CD4-positive, alpha-beta T cell treated with Interferon gamma for 1 hour (primary cell): ENCODE data around the gene MTRFR.
A peak's percentile ranks its signal among the peaks of the same experiment; 100 is the strongest.
"Not testable (repeated sequence)": the region's sequence is repeated elsewhere in the genome, so short reads cannot be mapped to it uniquely, and the experiment has no call there.

ENCODE experiments used
- DNase-seq: peaks from one replicate; pipeline ENCODE4 v3.0.0-alpha.2; 2020

The MTRFR gene

DNA sequence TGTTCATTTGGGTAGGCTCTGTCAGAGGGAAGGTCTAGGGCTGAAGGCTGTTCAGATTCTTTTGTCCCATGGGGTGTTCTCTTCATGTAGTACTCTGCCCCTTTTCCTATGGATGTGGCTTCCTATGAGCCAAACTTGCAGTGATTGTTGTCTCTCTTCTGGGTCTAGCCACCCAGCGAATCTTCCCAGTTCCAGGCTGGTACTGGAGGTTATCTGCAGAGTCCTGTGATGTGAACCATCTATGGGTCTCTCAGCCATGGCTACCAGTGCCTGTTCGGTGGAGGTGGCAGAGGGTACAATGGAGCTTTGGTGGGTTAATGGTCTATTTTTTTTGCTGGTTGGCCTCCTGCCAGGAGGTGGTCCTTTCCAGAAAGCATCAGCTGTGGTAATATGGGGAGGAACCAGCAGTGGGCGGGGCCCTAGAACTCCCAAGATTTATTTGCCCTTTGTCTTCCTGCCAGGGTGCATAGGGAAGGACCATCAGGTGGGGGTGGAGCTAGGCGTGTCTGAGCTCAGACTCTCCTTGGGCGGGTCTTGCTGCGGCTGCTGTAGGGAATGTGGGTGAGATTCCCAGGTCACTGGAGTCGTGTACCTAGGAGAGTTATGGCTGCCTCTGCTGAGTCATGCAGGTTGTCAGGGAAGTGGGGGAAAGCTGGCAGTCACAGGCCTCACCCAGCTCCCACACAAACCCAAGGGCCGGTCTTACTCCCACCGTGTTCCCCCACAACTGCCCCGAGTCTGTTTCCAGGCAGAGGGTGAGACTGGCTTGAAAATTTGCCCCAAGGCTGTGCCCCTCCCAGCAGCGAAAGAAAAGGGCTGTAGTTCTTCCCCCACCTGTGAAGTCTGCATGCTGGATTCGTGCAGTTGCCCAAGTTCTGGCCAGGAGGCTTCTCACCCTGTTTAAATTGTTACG is 17.5 kb downstream of the MTRFR start:
- DNase-seq: no peak

GRCh38 chr12:123251403-123252076 is 18.3 kb downstream of the MTRFR start:
- no peak for DNase-seq

GRCh38 chr12:123252365-123252764 is 19.1 kb downstream of the MTRFR start:
- DNase-seq: not testable (repeated sequence)

DNA sequence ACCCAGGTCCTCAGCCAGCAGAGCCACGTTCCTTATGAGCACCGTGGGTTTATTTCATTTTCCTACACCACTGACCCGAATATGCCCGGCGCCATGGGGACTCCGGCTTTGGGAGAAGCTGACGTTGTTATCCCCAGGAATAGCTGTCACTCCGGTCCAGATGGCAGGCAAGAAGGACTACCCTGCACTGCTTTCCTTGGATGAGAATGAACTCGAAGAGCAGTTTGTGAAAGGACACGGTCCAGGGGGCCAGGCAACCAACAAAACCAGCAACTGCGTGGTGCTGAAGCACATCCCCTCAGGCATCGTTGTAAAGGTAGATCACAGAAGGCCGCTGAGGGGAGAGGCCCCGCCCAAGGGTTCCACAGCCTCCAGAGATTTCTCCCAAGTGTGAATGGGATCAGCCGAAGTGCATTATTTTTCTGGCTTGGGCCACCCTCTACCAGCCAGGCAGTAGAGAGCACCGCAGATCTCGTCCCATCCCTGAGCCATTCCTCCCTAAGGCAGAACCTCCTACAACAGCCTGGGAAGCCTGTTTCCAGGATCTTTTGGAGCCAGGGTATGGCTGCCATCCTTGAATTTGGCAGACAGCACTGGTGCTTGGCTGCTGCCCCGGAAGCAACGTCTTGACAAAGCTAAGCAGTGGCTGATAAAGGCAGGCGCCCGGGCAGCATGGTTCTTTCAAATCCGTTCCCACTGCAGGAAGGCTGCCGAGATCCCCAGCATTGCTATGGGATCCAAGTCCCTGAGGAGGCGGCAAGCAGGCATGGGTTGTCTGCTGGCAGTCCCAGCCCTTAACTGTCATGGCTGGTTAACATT is 20.6 kb downstream of the MTRFR start:
- DNase-seq: no peak

DNA sequence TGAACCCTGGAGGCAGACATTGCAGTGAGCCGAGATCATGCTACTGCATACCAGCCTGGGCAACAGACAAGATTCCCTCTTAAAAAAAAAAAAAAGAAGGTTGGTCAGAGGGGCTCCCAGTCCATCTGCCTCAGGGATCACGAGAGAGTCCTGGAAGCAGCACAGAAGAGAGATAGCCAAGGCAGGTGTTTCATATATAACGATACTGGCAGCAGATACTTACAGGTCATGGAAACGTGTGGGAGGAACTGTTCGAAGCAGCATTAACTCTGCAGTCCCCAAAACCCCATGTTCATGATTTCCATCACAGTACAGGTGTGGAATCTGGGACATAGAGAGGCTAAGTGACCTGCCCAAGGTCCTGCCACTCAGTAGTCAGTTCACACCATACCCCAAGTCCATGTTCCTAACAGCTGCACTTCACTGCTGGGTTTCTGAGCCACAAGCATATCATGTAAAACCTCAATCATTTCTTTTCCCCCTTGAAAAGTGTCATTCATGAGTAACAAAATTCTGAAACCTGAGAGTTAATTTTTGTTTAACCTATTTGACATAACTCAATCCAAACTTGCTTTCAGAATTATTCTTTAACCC is 21.7 kb downstream of the MTRFR start:
- no peak for DNase-seq

- no peak for DNase-seq
Observed at GRCh38 chr12:123258593-123258992, 25.4 kb downstream of the MTRFR start.

GRCh38 chr12:123260081-123260480 is 26.8 kb downstream of the MTRFR start:
- no peak for DNase-seq

- no peak for DNase-seq
Observed at GRCh38 chr12:123261196-123261595, 28.0 kb downstream of the MTRFR start.

GRCh38 chr12:123263196-123263817 is 30.1 kb downstream of the MTRFR start:
- DNase-seq: no peak

- DNase-seq: no peak
Observed at GRCh38 chr12:123264642-123265041, 31.4 kb downstream of the MTRFR start.

DNA sequence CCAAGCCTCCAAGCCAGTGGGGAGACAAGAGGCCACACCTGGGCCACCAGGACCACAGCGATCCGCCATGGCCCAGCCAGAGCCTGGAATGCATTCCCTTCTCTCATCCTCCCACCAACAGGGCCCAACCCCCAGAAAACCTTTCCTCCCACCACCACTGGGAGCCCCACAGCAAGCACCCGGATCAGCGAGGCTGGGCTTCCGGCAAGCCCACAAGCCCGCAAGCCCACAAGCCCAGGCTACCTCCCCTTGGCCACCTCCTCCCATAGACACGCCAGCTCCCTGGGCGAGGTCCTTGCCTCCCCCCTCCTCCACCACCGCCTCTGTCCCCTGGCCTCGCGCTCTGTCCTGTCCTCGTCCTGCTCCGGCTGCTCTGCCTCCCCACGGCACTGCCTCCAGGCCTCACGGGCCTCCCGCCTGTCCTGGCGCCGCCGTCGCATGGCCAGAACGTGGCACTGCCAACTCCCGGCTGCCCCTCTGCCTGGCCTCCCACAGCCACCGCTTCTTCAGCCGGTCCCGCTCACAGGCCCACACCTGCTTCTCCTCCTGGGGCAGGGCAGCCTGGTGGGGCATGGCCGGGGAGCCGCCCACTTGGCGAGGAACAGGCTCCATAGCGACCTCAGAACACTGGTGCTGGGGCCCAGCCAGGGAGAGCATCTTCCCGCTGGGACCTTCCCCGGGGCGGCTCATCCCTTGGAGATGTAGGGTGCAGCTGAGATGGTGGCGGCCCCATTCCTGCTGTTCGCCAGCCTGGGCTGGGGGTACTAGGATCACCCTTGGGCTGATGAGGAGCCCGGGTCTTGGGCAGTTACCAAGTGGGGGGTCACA is 32.8 kb downstream of the MTRFR start:
- no peak for DNase-seq

GRCh38 chr12:123266679-123267277 is 33.5 kb downstream of the MTRFR start:
- no peak for DNase-seq

DNA sequence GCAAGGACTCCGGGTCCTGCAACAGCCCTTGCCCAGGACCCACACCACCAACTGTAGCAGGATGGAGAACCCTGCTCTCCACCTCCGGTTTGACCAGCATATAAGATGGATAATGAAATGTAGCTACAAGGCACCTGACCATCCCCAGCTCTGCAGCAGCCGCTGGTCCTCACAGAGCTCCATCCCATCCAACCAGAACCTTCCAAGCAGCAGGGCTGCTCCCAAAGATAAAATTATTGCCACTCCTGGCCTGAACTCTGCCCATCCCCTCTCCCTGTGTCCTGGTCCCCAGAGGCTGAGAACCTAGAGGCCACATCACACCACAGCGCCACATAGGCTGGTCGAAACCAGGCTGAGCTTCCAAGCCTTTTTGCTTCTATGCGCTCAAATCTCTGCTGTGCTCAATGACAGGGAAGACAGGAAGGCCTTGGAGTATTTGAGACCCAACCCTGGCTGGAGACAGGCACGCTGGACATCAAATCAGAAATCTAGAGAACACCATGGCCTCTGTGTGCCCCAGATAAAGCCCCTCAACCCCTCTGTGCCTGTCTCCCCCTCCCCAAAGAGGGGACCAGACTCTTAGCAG is 34.2 kb downstream of the MTRFR start:
- DNase-seq: no peak

DNA sequence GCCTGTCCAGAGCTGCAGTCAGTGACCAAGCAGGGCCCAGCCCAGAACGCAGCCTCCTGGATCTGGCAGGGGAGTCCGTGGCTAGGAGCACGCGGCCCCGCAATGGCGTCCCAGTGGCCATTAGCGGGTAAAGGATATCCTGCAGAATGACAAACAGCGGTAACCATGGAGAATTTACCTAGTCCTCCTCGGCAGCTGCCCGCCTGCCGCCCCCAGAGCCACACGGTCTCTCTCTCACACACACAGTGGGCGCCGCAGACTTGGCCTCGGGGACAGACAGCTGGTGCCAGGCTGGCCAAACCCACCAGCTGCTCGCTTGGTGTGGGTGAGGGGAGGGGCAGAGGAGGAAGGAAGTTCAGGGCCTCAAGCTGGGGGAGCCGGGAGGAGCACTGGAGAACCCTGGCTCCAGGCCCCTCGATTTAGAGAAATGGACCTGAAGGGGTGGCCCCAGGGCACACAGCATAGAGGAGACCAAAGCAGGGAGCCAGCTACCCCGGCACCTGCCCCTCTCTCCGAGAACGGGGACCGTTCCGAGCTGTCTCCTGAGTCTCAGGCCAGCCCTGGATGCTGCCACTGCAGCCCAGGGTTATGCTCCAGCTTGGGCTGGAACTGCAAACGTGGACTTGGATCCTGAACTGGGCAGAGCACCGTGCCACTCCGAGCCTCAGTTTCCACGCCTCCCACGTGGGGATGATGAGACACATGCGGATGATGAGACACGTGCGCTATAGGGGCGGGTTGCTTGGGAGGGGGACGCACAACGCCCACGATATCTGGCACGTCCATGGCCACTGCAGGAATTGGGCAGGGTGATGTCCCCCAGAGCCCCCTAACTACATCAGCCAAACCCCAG is 35.0 kb downstream of the MTRFR start:
- DNase-seq: no peak

GRCh38 chr12:123268850-123269249 is 35.6 kb downstream of the MTRFR start:
- no peak for DNase-seq

- peak; percentile 40 for DNase-seq
Observed at GRCh38 chr12:123269395-123269892, 36.2 kb downstream of the MTRFR start.

DNA sequence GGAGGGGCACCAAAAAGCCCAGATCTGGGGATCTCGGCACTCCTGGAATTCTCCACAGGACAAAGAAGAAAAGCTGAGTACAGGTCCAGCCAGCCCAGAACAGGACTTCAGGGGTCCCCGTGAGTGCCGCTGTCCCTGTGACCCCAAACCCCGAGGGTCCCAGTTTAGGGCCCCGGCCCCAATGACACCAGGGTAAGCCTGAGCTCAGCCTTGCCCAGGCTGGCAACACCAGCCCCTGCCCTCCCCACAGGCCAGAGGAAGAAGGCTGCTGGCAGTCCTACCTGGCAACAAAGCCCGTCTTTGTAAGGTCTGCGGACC is 36.6 kb downstream of the MTRFR start:
- no peak for DNase-seq

- DNase-seq: no peak
Observed at GRCh38 chr12:123270214-123271000, 37.2 kb downstream of the MTRFR start.
